Colonic mucosa (tissue), 4 donors: ENCODE results near the gene SFTPA2. TPM values are rescaled to one million over a fixed set of nuclear protein-coding genes. Genes with fewer than 3 reads are reported as not detected.
"Not testable (repeated sequence)": the region's sequence is repeated elsewhere in the genome, so short reads cannot be mapped to it uniquely, and the experiment has no call there.

ENCODE experiments used
- DNase-seq: peaks from one replicate; pipeline ENCODE4 v3.0.0-alpha.2; 2020
- H3K27ac ChIP-seq: fragments of 200-600 bp; one replicate; pipeline ENCODE4 v1.8.0; 2021
- H3K27me3 ChIP-seq: fragments of 200-600 bp; one replicate; pipeline ENCODE4 v1.8.0; 2021
- H3K36me3 ChIP-seq: fragments of 200-600 bp; one replicate; pipeline ENCODE4 v1.8.0; 2021
- H3K4me1 ChIP-seq: fragments of 200-600 bp; one replicate; pipeline ENCODE4 v1.8.0; 2021; ENCODE audit warnings: mild to moderate bottlenecking
- H3K4me3 ChIP-seq: fragments of 200-600 bp; one replicate; pipeline ENCODE4 v1.8.0; 2021
- H3K9ac ChIP-seq, 2 donors: one replicate each; pipeline ENCODE4 v1.7.0; 2013; ENCODE audit warnings: control low read depth in 2 of 2, low read depth in 2 of 2, low read length in 2 of 2
- H3K9me3 ChIP-seq: fragments of 200-600 bp; one replicate; pipeline ENCODE4 v1.8.0; 2021
- intact Hi-C: fragments of 100-400 bp; cut with DNase I; formaldehyde crosslinking; loops from one replicate; pipeline ENCODE4 v1.14.1; 2022
- total RNA-seq, 2 donors: library from RNA; stranded (reverse); fragmentation: NEBNext Ultra II Directional in 1 of 2; extraction: Animal tissue kit (Norgen Biotek cat#: 25700) in 1 of 2; gene quantifications; one replicate each; pipeline ENCODE4 v1.2.1, GENCODE V29; 2021
- donor health status: healthy.
- donor health status: DM: no; HTN: no; CAD: no.
- donor health status: DM: no; HTN: no; CAD: no.

SFTPA2 gene
- total RNA-seq, 2 donors from 2014 or later: 5.6 to 14.2 TPM

GRCh38 chr10:79528261-79528660, 31.9 kb downstream of the SFTPA2 start:
- intact Hi-C loops, H3K27ac ChIP-seq, DNase-seq, H3K4me3 ChIP-seq, H3K9ac ChIP-seq, H3K36me3 ChIP-seq, H3K9me3 ChIP-seq, H3K27me3 ChIP-seq, H3K4me1 ChIP-seq: not testable (repeated sequence)

- H3K27ac ChIP-seq, H3K9ac ChIP-seq, H3K36me3 ChIP-seq, intact Hi-C loops, H3K27me3 ChIP-seq, H3K4me1 ChIP-seq, DNase-seq, H3K4me3 ChIP-seq, H3K9me3 ChIP-seq: not testable (repeated sequence)
Measured at GRCh38 chr10:79525049-79525710, 35.0 kb downstream of the SFTPA2 start.

- H3K36me3 ChIP-seq, intact Hi-C loops, H3K4me3 ChIP-seq, H3K27me3 ChIP-seq, H3K27ac ChIP-seq, H3K9ac ChIP-seq, H3K4me1 ChIP-seq, H3K9me3 ChIP-seq, DNase-seq: not testable (repeated sequence)
Measured at GRCh38 chr10:79523157-79523853, 36.9 kb downstream of the SFTPA2 start.

GRCh38 chr10:79522464-79522863, 37.7 kb downstream of the SFTPA2 start:
- H3K4me1 ChIP-seq, intact Hi-C loops, H3K4me3 ChIP-seq, H3K36me3 ChIP-seq, H3K9ac ChIP-seq, H3K9me3 ChIP-seq, H3K27me3 ChIP-seq, DNase-seq, H3K27ac ChIP-seq: not testable (repeated sequence)

GRCh38 chr10:79521751-79522150, 38.5 kb downstream of the SFTPA2 start:
- H3K4me3 ChIP-seq, DNase-seq, H3K27me3 ChIP-seq, intact Hi-C loops, H3K27ac ChIP-seq, H3K9me3 ChIP-seq, H3K36me3 ChIP-seq, H3K9ac ChIP-seq, H3K4me1 ChIP-seq: not testable (repeated sequence)

- H3K9me3 ChIP-seq, H3K4me3 ChIP-seq, DNase-seq, H3K9ac ChIP-seq, H3K36me3 ChIP-seq, H3K4me1 ChIP-seq, intact Hi-C loops, H3K27me3 ChIP-seq, H3K27ac ChIP-seq: not testable (repeated sequence)
Measured at GRCh38 chr10:79517567-79517966, 42.6 kb downstream of the SFTPA2 start.

- H3K9me3 ChIP-seq, H3K27ac ChIP-seq, H3K4me1 ChIP-seq, H3K9ac ChIP-seq, H3K27me3 ChIP-seq, intact Hi-C loops, H3K4me3 ChIP-seq, H3K36me3 ChIP-seq, DNase-seq: not testable (repeated sequence)
Measured at GRCh38 chr10:79516532-79517205, 43.5 kb downstream of the SFTPA2 start.

GRCh38 chr10:79511891-79512583, 48.2 kb downstream of the SFTPA2 start, which contains the start of gene EIF5AL1:
Gene EIF5AL1 (plus strand): TSS chr10:79512533. CDS start chr10:79512650, 117 bp downstream.
- H3K9me3 ChIP-seq, DNase-seq, H3K9ac ChIP-seq, H3K4me3 ChIP-seq, intact Hi-C loops, H3K36me3 ChIP-seq, H3K27me3 ChIP-seq, H3K4me1 ChIP-seq, H3K27ac ChIP-seq: not testable (repeated sequence)

- intact Hi-C loops: not testable (repeated sequence)
Measured at GRCh38 chr10:79509934-79510508, 50.2 kb downstream of the SFTPA2 start.

GRCh38 chr10:79509306-79509933, 50.8 kb downstream of the SFTPA2 start:
- H3K27me3 ChIP-seq, H3K9me3 ChIP-seq, H3K27ac ChIP-seq, intact Hi-C loops, DNase-seq, H3K36me3 ChIP-seq, H3K4me3 ChIP-seq, H3K9ac ChIP-seq, H3K4me1 ChIP-seq: not testable (repeated sequence)

More at GRCh38 chr10:79509934-79510508, 50.2 kb downstream of the SFTPA2 start:
- H3K9ac ChIP-seq, H3K4me1 ChIP-seq, H3K36me3 ChIP-seq, H3K9me3 ChIP-seq, DNase-seq, H3K27ac ChIP-seq, H3K27me3 ChIP-seq, H3K4me3 ChIP-seq: not testable (repeated sequence)

GRCh38 chr10:79508245-79508644, 52.0 kb downstream of the SFTPA2 start:
- intact Hi-C loops, H3K27ac ChIP-seq, H3K27me3 ChIP-seq, H3K9ac ChIP-seq, H3K4me3 ChIP-seq, H3K36me3 ChIP-seq, DNase-seq, H3K9me3 ChIP-seq, H3K4me1 ChIP-seq: not testable (repeated sequence)
